Activated CD8-positive, alpha-beta T cell treated with anti-CD3 and anti-CD28 coated beads for 36 hours (primary cell): Measurements from ENCODE around the gene SMIM11. TPM values are rescaled to one million over a fixed set of nuclear protein-coding genes. Genes with fewer than 3 reads are reported as not detected.
"Not testable (repeated sequence)": the region's sequence is repeated elsewhere in the genome, so short reads cannot be mapped to it uniquely, and the experiment has no call there.

Source experiments
- ATAC-seq: fragments of 200-7000 bp; cut with Tn5 transposase; one replicate; pipeline ENCODE4 v1.10.0; 2021; ENCODE audit warnings: mild to moderate bottlenecking, moderate library complexity
- CTCF ChIA-PET: fragments of 350-600 bp; sonication (Branson Sonifier 250); formaldehyde crosslinking; loops from one replicate; lab custom pipeline; 2021; ENCODE audit warnings: antibody characterized with exemption; lab: Charles Lee
- POLR2A ChIA-PET: fragments of 350-600 bp; sonication (Branson Sonifier 250); formaldehyde crosslinking; loops from one replicate; lab custom pipeline; 2021; ENCODE audit warnings: antibody characterized with exemption; lab: Charles Lee
- DNase-seq: peaks from one replicate; pipeline ENCODE4 v3.0.0-alpha.2; 2020
- H3K27ac Mint-ChIP-seq: one replicate; pipeline ENCODE4 v1.8.0; 2021; ENCODE audit warnings: mild to moderate bottlenecking, mixed read lengths
- H3K27me3 Mint-ChIP-seq: one replicate; pipeline ENCODE4 v1.8.0; 2021; ENCODE audit warnings: mixed read lengths
- H3K36me3 Mint-ChIP-seq: one replicate; pipeline ENCODE4 v1.8.0; 2021; ENCODE audit warnings: low read depth, mixed read lengths
- H3K4me1 Mint-ChIP-seq: one replicate; pipeline ENCODE4 v1.8.0; 2021; ENCODE audit warnings: low read depth, mixed read lengths
- H3K4me3 Mint-ChIP-seq: one replicate; pipeline ENCODE4 v1.8.0; 2021; ENCODE audit warnings: mild to moderate bottlenecking, moderate library complexity, mixed read lengths
- H3K9me3 Mint-ChIP-seq: one replicate; pipeline ENCODE4 v1.8.0; 2021; ENCODE audit warnings: mixed read lengths
- intact Hi-C: fragments of 100-400 bp; cut with micrococcal nuclease; formaldehyde crosslinking; loops from one replicate; pipeline ENCODE4 v1.10.0; 2022
- total RNA-seq, 2 experiments: library from RNA; stranded (reverse); gene quantifications; one replicate each; pipeline ENCODE4 v1.2.3, GENCODE V29; 2021

The SMIM11 gene
- total RNA-seq, 2 experiments from 2014 or later, result 5.2 to 7.5 TPM

DNA sequence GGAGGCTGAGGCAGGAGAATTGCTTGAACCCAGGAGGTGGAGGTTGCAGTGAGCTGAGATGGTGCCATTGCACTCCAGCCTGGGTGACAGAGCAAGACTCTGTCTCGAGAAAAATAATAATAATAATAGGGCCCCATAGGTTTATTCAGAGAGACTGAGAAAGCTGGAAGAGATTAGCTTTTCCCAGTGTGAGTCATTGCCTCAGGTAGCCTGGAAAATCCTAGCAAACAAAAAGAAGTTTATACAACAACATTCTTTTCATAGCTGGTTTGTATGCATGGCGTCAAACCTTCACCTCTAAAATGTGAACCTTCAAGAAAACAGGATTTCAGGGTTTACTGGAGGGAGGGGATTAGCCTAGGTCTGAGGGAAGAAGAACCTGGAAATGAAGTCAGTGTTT, 7.8 kb downstream of the SMIM11 start:
- H3K36me3 Mint-ChIP-seq, intact Hi-C loops, H3K4me1 Mint-ChIP-seq, H3K27ac Mint-ChIP-seq, ATAC-seq, H3K4me3 Mint-ChIP-seq, POLR2A ChIA-PET, CTCF ChIA-PET, DNase-seq, H3K27me3 Mint-ChIP-seq, H3K9me3 Mint-ChIP-seq: not testable (repeated sequence)

DNA sequence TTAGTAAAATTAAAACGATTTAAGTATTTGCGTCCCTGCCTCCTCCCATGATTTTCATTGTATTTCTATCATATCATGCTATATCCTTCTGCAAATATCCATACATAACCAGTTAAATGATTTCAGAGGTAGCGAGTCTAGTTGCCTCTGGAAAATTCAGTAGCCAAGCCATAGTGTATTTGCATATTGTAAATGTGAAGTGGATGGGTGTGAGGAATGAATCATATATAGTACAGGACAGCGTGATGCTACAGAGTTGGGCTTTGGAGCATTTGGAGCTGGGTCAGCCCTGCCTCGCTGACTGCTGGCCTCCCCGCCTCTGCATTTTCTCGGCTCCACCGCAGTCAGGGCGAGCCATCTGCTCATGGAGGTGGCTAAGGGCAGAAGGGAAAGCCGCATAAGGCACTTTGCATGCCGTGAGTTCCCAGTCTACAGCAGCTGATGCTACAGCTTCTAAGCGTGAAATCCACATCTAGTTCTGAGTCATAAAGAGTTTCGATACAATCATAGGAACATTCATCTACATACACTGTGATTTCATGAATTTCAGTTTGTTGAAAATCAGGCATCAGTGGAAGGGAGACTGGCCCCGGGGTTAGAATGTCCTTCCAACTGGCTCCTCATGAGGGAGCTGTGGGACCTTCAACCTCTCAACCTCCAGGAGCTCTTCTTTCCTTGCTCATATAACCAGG, 8.6 kb downstream of the SMIM11 start:
- CTCF ChIA-PET, POLR2A ChIA-PET, H3K9me3 Mint-ChIP-seq: not testable (repeated sequence)

GRCh38 chr21:34400522-34400921, 25.2 kb downstream of the SMIM11 start:
- intact Hi-C loops, H3K27ac Mint-ChIP-seq, H3K4me1 Mint-ChIP-seq, H3K27me3 Mint-ChIP-seq, H3K9me3 Mint-ChIP-seq, CTCF ChIA-PET, H3K4me3 Mint-ChIP-seq, H3K36me3 Mint-ChIP-seq, POLR2A ChIA-PET, DNase-seq: not testable (repeated sequence)
- ATAC-seq, result peak; percentile 27

More for the DNA sequence above, 8.6 kb downstream of the SMIM11 start:
- H3K27me3 Mint-ChIP-seq, H3K4me3 Mint-ChIP-seq, intact Hi-C loops, DNase-seq, H3K4me1 Mint-ChIP-seq, H3K27ac Mint-ChIP-seq, H3K36me3 Mint-ChIP-seq: not testable (repeated sequence)
- peak; percentile 92 for ATAC-seq

DNA sequence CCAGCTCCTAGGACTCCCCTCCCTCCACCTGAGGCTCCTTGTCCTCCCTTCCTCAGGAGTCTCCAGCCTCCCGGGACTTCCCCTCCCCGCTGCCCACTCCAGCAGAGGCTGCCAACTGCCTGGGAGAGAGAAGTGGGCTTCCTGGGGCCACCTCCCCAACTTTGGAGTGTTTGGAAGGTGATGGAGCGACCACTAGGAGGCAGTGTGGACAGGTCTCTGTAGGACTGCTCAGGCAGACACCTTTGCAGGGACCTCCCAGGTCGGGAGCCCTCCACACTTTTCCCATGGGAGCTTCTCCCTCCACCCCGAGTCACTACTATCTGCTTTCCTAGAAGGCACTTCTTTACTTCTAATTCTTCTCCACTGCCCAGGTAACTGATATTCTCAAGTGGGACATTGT, 29.4 kb downstream of the SMIM11 start:
- H3K27ac Mint-ChIP-seq, ATAC-seq, H3K4me1 Mint-ChIP-seq, H3K4me3 Mint-ChIP-seq, H3K27me3 Mint-ChIP-seq, H3K36me3 Mint-ChIP-seq, CTCF ChIA-PET, POLR2A ChIA-PET, DNase-seq, H3K9me3 Mint-ChIP-seq, intact Hi-C loops: not testable (repeated sequence)

DNA sequence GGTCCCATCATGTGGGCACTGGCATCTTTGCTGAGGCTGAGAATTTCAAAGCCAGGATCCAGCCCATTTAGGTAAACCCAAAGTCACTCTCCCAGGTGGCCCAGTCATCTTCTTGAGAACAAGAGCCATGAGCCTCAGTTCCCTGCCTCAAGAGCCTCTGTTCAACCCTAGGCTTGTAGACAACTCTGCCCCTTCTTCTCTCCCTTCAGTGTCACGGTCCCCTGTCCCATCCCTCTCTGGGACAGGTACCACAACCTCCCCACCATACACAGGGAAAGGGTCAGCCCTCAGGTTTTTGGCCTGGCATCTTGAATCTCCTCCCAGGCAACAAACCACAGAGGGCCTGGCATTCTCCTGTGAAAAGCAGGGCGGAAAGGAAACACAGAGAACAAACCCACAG, 30.4 kb downstream of the SMIM11 start:
- POLR2A ChIA-PET, CTCF ChIA-PET, H3K4me1 Mint-ChIP-seq, H3K4me3 Mint-ChIP-seq, DNase-seq, H3K27ac Mint-ChIP-seq, H3K9me3 Mint-ChIP-seq, H3K27me3 Mint-ChIP-seq, intact Hi-C loops, H3K36me3 Mint-ChIP-seq, ATAC-seq: not testable (repeated sequence)

DNA sequence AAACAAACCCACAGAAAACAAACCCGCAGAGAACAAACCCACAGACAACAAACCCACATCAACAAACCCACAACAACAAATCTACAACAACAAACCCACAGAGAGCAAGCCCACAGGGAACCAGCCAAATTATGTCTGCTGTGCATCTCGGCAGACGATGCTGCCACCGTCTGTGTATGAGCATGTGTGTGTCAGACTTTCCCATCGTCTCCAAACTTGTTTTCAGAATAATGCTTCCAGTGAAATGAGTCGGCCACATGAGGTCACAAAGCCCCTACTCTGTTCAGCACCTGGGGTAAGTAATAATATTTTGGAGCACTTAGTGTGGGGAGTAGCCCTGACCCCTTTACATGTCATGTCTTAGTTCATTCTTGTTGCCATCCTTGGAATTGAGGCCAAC, 30.8 kb downstream of the SMIM11 start:
- POLR2A ChIA-PET, H3K27ac Mint-ChIP-seq, H3K36me3 Mint-ChIP-seq, H3K4me3 Mint-ChIP-seq, H3K27me3 Mint-ChIP-seq, H3K4me1 Mint-ChIP-seq, CTCF ChIA-PET, H3K9me3 Mint-ChIP-seq, DNase-seq, intact Hi-C loops: not testable (repeated sequence)
- peak; percentile 45 for ATAC-seq

DNA sequence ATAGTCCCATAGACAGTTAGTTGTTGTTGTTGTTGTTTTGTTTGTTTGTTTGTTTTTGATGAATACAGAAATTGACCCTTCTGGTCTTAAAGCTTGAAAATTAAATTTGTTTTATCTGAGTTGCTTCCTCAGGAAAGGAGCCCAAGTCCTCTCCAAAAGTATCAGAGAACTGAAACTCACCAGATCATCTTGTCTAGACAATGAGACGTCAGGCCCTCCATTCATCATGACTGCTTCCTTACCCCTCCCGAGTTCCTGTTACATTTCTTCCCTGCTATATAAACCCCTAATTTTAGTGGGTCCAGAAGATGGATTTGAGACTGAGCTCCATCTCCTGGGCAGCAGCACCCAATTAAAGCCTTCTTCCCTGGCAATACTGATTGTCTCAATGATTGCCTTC, 31.4 kb downstream of the SMIM11 start:
- H3K4me3 Mint-ChIP-seq, H3K4me1 Mint-ChIP-seq, POLR2A ChIA-PET, H3K27ac Mint-ChIP-seq, DNase-seq, H3K36me3 Mint-ChIP-seq, ATAC-seq, H3K27me3 Mint-ChIP-seq, intact Hi-C loops, H3K9me3 Mint-ChIP-seq, CTCF ChIA-PET: not testable (repeated sequence)

DNA sequence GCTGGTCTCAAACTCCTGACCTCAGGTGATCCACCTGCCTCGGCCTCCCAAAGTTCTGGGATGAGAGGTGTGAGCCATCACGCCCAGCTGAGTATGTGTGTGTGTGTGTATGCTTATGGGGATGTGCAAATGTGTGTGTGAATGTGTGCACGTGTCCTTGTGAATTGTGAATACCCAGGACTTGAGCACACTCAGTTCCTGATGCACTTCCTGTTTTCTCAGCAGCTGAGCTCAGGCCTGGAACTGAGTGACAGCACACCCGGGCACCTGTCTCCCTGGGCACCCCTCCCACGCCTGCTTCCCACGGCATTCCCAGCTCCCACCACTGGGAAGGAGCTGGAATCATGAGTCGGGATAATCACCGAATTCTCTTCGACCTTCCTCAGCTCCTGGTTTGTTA, 32.0 kb downstream of the SMIM11 start:
- intact Hi-C loops, H3K36me3 Mint-ChIP-seq, H3K27ac Mint-ChIP-seq, ATAC-seq, POLR2A ChIA-PET, H3K4me1 Mint-ChIP-seq, DNase-seq, H3K4me3 Mint-ChIP-seq, H3K9me3 Mint-ChIP-seq, CTCF ChIA-PET, H3K27me3 Mint-ChIP-seq: not testable (repeated sequence)

GRCh38 chr21:34417448-34418077, 42.3 kb downstream of the SMIM11 start:
- H3K36me3 Mint-ChIP-seq, H3K4me1 Mint-ChIP-seq, DNase-seq, H3K27ac Mint-ChIP-seq, CTCF ChIA-PET, intact Hi-C loops, H3K9me3 Mint-ChIP-seq, H3K4me3 Mint-ChIP-seq, POLR2A ChIA-PET, H3K27me3 Mint-ChIP-seq: not testable (repeated sequence)
- peak; percentile 82 for ATAC-seq

DNA sequence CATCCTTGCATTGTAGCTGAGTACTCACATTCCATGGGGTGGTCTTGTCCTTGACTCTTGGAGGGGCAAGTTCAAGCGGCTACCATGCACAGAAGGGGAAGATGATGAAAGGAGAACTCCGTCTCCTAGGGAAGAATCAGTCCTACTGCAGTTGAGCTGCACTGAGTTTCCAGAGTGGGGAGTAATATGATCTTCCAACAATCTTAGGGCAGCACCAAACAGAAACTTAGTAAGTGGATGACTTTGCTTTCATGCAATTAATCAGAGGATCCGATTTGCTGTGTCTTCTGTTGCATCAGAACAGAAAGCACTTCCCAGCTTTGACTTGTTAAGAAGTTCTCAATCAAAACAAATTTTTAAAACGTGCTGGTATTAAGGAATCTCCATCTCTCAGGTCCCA, 48.5 kb downstream of the SMIM11 start, which contains the start of gene SMIM34:
Gene SMIM34 (minus strand): TSS at position 147 of the 400 bp plus-strand sequence. CDS start 112 bp downstream, at position 35.
- CTCF ChIA-PET, H3K27ac Mint-ChIP-seq, H3K9me3 Mint-ChIP-seq, H3K4me1 Mint-ChIP-seq, ATAC-seq, H3K36me3 Mint-ChIP-seq, DNase-seq, H3K27me3 Mint-ChIP-seq, POLR2A ChIA-PET, intact Hi-C loops, H3K4me3 Mint-ChIP-seq: not testable (repeated sequence)

- H3K27me3 Mint-ChIP-seq, H3K4me1 Mint-ChIP-seq, H3K9me3 Mint-ChIP-seq, H3K36me3 Mint-ChIP-seq, H3K27ac Mint-ChIP-seq, intact Hi-C loops, CTCF ChIA-PET, DNase-seq, H3K4me3 Mint-ChIP-seq, ATAC-seq, POLR2A ChIA-PET: not testable (repeated sequence)
These were observed 52.0 kb downstream of the SMIM11 start for GRCh38 chr21:34427339-34427738.

DNA sequence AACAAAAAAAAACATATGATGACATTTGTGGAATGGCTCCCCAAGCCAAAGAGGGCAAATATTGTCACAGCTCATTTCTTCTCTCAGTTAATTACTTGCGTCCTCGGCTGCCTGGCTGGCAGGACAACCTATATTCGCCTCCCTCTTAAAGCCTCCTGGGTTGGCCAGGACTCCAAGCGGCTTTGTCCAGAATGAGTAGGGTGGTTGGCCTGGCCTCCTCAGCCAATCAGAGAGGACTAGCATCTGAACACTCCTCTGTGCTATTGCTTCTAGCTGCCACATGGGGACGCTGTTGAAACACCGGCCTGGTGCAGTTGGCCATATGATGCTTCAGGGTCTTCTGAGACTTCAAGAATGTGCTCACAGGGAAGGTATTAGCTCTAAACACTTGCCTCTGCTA, 53.1 kb downstream of the SMIM11 start:
- H3K4me3 Mint-ChIP-seq, H3K4me1 Mint-ChIP-seq, intact Hi-C loops, DNase-seq, H3K9me3 Mint-ChIP-seq, H3K36me3 Mint-ChIP-seq, POLR2A ChIA-PET, H3K27ac Mint-ChIP-seq, ATAC-seq, CTCF ChIA-PET, H3K27me3 Mint-ChIP-seq: not testable (repeated sequence)
